Pons (tissue), 1 donor: ENCODE results near the gene PTPRN2.
"Not testable (repeated sequence)": the region's sequence is repeated elsewhere in the genome, so short reads cannot be mapped to it uniquely, and the experiment has no call there.

Experiments
- DNase-seq: peaks from one replicate; pipeline ENCODE4 v3.0.0-alpha.2; 2016; ENCODE audit warnings: low spot score

PTPRN2 gene

DNA sequence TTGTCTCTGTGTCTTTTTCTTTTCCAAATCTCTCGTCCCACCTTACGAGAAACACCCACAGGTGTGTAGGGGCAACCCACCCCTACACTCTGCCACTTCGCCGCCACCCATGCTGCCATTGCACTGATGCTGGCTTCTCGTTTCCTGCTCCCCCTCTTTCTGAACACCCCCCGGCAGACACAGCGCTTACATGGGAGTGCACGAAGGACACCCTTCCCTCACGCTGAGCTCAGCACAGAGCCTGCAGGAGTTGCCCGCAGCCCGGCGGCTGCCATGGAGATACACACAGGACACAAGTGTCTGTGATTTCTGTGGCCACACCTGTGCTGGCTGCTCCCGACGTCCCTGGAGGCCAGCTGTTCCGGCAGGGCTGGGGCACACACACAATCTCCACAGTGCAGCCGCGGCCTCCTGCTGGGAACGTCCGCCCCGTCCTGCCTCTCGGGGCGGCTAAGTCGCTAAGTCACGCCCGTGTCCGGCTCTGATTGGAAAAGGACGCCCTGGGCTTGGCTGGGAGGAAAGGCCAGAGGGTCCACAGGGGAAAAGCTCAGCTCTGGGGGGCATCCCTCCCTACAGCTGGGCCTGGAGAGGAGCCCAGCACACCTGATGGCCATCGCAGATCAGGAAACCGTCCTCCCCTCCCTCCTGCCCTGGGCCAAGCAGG lies 349.8 kb downstream of the PTPRN2 start:
- DNase-seq = no peak

GRCh38 chr7:158236400-158236799 lies 351.2 kb downstream of the PTPRN2 start:
- no peak for DNase-seq

DNA sequence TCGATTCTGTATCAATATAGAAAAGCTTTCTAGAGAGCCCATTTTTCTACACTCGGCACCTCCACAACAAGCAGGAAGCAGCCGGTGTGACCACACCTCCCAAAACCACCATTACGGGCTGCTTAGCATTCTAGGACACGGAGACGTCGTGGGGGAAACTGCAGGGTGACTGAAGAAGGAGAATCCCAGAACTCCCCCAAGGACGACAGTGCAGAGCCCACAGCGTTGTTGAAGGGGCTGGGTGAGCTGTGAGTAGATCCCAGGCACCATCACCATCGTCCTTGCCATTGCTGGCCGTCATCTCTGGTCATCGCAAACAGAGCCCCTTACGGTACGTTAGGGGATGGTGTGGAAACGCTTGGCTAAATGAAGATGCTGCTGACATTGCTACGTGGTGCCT lies 351.8 kb downstream of the PTPRN2 start:
- no peak for DNase-seq

DNA sequence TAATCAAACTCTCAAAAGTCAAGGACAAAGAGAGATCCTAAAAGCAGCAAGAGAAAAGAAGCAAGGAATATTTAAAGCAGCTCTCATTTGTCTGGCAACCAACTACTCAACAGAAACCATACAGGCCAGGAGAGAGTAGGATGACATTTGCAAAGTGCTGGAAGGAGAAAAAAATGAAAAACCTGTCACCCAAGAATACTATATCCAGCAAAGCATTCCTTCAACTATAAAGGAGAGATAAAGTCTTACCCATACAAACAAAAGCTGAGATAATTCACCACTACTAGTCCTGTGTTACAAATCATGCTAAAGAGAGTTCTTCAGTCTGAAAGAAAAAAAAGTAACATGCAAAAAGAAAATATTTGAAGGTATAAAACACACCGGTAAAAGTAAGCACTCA lies 357.7 kb downstream of the PTPRN2 start:
- DNase-seq = no peak

- DNase-seq = no peak
Observed at GRCh38 chr7:158228986-158229385, 358.6 kb downstream of the PTPRN2 start.

DNA sequence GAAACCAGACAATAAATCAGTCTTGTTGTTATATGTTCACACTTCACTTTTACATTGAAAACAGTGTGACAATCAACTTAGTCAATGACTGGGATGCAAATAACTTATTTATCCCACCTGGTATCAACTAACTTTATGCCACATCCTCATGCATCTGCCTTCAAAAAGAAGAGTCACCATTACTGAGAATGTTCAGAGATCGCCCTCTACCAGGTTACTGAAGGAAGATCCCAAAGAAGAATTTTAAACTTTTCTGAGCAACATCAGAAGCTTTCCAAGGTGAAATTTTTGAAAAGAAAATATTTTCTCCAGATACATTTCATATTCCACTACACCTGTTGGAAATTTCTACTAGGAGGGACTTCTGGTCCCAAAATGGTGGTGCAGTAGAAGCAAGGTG lies 359.5 kb downstream of the PTPRN2 start:
- DNase-seq = no peak

DNA sequence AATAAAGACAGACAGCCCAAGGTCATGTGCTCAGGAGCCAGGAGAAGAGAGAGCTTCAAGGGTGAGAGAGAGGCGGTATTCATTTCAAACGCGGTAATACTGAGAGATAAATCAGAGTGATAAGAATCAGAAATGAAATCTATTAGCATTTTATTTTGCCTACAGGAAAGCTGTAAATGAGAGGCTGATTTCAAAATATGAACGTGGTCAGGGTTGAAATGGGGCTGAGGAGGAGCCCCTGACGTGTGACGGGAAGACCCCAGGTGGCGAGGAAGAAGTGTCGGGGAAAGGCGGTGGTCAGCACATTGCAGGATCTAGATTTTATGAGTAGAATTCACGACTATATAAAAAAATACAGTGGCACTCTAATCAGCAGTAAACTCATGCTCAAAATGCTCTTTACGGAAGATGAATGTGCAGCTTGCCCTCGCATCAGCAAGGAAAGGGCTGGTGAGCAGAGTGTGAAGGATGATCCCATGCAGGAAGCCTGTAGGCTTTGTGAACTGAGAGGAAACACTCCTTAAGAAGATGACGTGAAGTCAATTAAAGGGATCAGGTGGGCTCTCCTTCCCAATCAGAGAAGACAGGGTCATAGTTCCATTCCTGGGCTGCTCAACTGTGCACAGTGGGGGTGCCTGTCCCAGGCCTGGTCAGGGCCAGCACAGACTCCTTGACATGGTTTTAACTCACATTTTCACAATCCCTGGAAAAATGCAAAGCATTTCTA lies 360.2 kb downstream of the PTPRN2 start:
- DNase-seq = no peak

- no peak for DNase-seq
Observed at GRCh38 chr7:158216198-158216597, 371.4 kb downstream of the PTPRN2 start.

DNA sequence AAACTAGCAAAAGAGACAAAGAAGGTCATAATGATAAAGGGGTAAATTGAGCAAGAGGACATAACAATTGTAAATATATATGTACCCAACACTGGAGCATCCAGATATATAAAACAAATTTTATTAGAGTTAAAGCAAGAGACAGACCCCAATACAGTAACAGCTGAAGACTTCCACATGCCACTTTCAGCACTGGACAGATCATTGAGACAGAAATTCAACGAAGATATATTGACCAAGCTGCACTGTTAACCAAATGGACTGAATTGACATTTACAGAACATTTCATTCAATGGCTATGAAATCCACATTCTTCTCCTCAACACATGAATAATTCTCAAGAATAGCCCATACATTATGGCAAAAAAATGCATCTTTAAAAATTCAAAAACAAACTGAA lies 378.2 kb downstream of the PTPRN2 start:
- no peak for DNase-seq

- no peak for DNase-seq
Observed at GRCh38 chr7:158206341-158206740, 381.3 kb downstream of the PTPRN2 start.

DNA sequence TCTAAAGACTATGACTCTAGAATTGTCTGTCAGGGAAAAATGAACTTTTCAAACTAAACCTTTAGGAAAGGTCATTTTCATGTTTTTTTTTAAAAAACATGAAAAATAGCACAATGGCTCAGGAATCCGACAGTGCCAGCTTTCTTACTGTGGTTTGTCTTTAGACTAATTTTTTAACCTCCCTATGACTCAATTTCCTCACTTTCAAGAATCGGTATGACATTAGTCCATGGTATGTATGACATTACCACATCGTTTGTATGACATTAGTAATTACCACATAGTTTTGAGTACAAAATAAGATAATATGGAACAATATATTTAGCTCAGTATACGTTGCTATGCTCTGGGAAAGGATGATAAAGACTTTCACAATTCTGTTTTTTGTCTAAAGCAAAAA lies 383.2 kb downstream of the PTPRN2 start:
- no peak for DNase-seq

GRCh38 chr7:158203948-158204347 lies 383.7 kb downstream of the PTPRN2 start:
- DNase-seq = not testable (repeated sequence)

DNA sequence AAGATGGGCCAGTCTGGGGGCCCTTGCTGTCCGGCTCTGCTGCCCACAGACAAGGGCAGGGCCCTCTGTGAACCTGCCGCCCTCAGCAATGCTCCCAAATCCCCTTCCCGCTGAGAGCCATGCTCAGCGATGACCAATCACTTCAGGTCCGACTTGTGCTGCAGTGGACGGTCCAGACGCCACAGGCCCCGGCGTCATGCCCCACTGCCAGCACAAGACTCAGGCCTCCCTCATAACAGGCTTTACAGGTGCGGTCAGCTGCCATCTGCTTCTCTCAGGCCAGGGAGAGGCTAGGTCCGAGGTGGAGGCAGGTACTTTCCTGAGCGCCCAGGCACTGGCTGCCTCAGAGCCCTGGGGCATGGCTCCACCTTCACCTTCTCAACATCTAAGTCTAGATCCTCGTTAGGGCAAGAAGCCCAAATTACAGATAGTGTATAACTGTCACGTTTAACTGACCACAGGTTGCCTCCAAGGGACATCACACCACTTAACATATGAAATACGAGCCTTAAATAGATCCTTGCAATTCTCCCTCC lies 393.2 kb downstream of the PTPRN2 start:
- DNase-seq = no peak

- DNase-seq = no peak
Observed at GRCh38 chr7:158193446-158193845, 394.2 kb downstream of the PTPRN2 start.

DNA sequence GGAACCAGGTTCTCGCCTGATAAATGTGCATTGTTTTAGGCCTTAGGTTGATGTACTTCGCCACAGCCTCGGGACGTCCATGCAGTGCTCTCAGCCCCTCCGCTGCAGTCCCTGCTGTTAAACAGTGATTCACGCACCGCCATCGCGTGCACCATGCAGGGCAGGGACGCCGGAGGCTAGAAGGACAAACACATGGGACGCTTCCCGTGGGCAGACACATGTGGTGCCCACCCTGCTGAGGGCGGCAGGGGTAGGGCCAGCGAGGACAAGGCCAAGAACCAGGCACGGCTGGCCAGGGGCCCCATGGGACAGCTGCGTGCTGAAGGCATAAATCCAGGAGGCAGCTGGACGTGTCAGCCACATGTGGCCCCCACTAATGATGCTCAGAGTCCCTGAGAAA lies 394.7 kb downstream of the PTPRN2 start:
- DNase-seq = no peak

GRCh38 chr7:158192184-158192835 lies 395.3 kb downstream of the PTPRN2 start:
- no peak for DNase-seq

GRCh38 chr7:158191671-158192070 lies 396.0 kb downstream of the PTPRN2 start:
- DNase-seq = no peak

DNA sequence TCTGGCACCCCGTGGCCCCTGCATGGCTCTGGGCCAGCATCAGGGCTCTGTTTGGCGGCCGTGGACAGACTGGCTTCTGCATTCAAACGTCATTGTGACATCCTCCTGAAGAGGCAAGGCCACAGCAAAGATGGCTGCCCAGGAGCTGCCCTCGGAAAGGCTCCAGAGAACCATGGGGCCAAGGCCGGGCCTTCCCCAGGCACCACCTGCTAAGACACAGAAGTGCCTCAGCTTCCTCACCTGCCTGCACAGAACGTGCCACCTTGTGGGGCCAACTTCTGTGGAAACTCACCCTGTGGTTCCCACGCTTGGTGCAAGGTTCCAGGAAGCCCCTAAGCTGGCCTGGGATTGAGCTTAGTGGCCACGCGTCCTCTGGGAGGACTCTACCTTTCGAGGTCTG lies 396.9 kb downstream of the PTPRN2 start:
- no peak for DNase-seq

DNA sequence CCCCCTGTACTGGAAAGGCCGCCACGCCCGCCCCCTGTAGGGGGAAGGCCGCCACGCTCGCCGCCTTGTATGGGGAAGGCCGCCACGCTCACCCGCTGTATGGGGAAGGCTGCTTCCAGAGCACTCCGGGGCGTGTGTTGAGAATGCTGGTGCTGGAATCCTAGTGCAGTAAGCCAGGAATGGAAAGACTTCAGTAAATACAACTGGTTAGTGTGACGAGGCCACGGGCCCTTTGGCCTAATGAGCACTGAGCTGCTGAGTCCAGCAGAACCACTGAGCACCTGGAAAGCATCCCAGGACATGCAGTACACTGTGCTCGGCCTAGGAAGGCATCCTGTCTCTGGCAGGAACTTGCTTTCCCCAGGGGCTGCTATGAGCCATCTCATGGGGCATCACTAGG lies 398.9 kb downstream of the PTPRN2 start:
- DNase-seq = no peak

DNA sequence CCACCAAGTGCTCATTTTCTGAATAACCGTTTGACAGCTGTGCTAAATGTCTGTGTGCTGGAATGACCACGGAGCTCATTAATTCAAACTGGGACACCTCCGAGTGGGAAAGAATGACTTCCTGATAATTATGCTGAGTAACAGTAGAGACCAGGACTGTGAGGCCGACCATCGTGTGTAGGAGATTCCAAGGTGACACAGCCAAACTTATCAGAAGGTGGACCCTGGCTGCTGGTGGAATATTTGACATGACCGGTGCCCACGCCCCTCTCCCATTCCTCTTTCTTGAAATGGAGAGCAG lies 400.0 kb downstream of the PTPRN2 start:
- DNase-seq = no peak

- no peak for DNase-seq
Observed at GRCh38 chr7:158186864-158187693, 400.5 kb downstream of the PTPRN2 start.

DNA sequence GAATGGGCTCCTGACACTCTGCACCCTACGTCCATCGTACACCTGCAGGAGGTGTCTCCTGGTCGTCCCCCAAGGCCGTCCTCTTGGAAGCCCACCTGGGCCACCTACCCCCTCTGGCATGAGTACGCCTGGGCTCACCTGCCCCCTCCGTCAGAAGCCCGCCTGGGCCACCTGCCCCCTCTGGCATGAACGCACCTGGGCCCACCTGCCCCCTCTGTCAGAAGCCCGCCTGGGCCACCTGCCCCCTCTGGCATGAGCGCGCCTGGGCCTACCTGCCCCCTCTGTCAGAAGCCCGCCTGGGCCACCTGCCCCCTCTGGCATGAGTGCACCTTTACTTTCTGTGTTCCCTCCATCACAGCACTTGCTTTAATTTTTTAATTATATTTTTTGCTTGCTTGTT lies 401.2 kb downstream of the PTPRN2 start:
- DNase-seq = no peak
